OCI-LY7 (cell line): ENCODE data around the gene CKLF. TPM values are rescaled to one million over a fixed set of nuclear protein-coding genes. Genes with fewer than 3 reads are reported as not detected.

Experiments
- BruUV-seq: library from RNA; stranded (reverse); fragments of 400-500 nt; replicated peaks from 2 replicates; lab custom pipeline; 2021; lab: Mats Ljungman, UMichigan
- CTCF ChIA-PET: fragments of 300-600 bp; sonication (Branson Sonifier 250); formaldehyde crosslinking; loops from one replicate; lab custom pipeline; 2022; ENCODE audit warnings: antibody characterized with exemption; ENCODE audit not compliant: unreplicated experiment; lab: Charles Lee
- POLR2A ChIA-PET: fragments of 300-600 bp; sonication (Branson Sonifier 250); formaldehyde crosslinking; loops from one replicate; lab custom pipeline; 2022; ENCODE audit warnings: antibody characterized with exemption; lab: Charles Lee
- DNase-seq: peaks from one replicate; pipeline ENCODE4 v3.0.0-alpha.2; 2015; ENCODE audit warnings: low spot score
- H2AFZ ChIP-seq: fragments of 200-600 bp; sonication (generic), shearing (Covaris generic); 2 replicates; pipeline ENCODE4 v1.6.1; 2014; ENCODE audit warnings: mild to moderate bottlenecking, antibody characterized with exemption, low read length, moderate library complexity
- H3K27ac ChIP-seq: fragments of 200-600 bp; sonication (generic); 2 replicates; pipeline ENCODE4 v1.5.1; 2014; ENCODE audit warnings: mixed run types, low read depth, mild to moderate bottlenecking, moderate library complexity, low read length, inconsistent platforms; ENCODE audit not compliant: poor library complexity, severe bottlenecking
- H3K36me3 ChIP-seq: fragments of 200-600 bp; sonication (generic); 2 replicates; pipeline ENCODE4 v1.6.1; 2014; ENCODE audit warnings: mild to moderate bottlenecking, antibody characterized with exemption, low read length, moderate library complexity, mixed read lengths; ENCODE audit not compliant: insufficient read depth
- H3K4me1 ChIP-seq: fragments of 200-600 bp; sonication (generic); 2 replicates; pipeline ENCODE4 v1.5.1; 2014; ENCODE audit warnings: mild to moderate bottlenecking, low read length; ENCODE audit not compliant: insufficient read depth, poor library complexity, severe bottlenecking
- H3K4me2 ChIP-seq: fragments of 200-600 bp; sonication (generic); 2 replicates; pipeline ENCODE4 v1.6.1; 2014; ENCODE audit warnings: mild to moderate bottlenecking, low read length
- H3K4me3 ChIP-seq: fragments of 200-600 bp; sonication (generic); 2 replicates; pipeline ENCODE4 v1.5.1; 2014; ENCODE audit warnings: mild to moderate bottlenecking, low read depth, low read length; ENCODE audit not compliant: poor library complexity, severe bottlenecking
- H3K79me2 ChIP-seq: fragments of 200-600 bp; sonication (generic); 2 replicates; pipeline ENCODE4 v1.6.1; 2016; ENCODE audit warnings: low read depth, mild to moderate bottlenecking, low read length, moderate library complexity, mixed read lengths; ENCODE audit not compliant: insufficient read depth
- H3K9me2 ChIP-seq: fragments of 200-600 bp; sonication (generic); 2 replicates; pipeline ENCODE4 v1.6.1; 2016; ENCODE audit warnings: mild to moderate bottlenecking, low read length, mixed read lengths; ENCODE audit not compliant: insufficient read depth
- H3K9me3 ChIP-seq: fragments of 200-600 bp; sonication (generic); 2 replicates; pipeline ENCODE4 v1.6.1; 2014; ENCODE audit warnings: mild to moderate bottlenecking, mixed run types, low read length, mixed read lengths
- H4K20me1 ChIP-seq: fragments of 200-600 bp; sonication (generic); 2 replicates; pipeline ENCODE4 v1.6.1; 2014; ENCODE audit warnings: mild to moderate bottlenecking, antibody characterized with exemption, low read length, moderate library complexity, mixed read lengths; ENCODE audit not compliant: insufficient read depth
- EZH2phosphoT487 ChIP-seq: fragments of 200-600 bp; sonication (generic); IDR thresholded peaks from 2 replicates; pipeline ENCODE4 v1.6.1; 2018; ENCODE audit warnings: low read depth, borderline replicate concordance, mild to moderate bottlenecking, mixed run types, antibody characterized with exemption, low read length, moderate library complexity, mixed read lengths
- intact Hi-C: fragments of 100-400 bp; cut with micrococcal nuclease; formaldehyde crosslinking; loops from one replicate; pipeline ENCODE4 v1.10.0; 2022; ENCODE audit not compliant: unreplicated experiment
- total RNA-seq, 2 experiments: library from RNA; depleted of rRNA in 1 of 2; stranded (reverse); fragments of >200 nt in 1 of 2; shearing (Covaris generic) in 1 of 2; gene quantifications; 2 replicates each; pipeline ENCODE4 v1.2.3, GENCODE V29; 2014 to 2022
- TF ChIP-seq, protein P1 (sequence below): fragments of 200-600 bp; sonication (generic); conservative IDR thresholded peaks from 2 replicates; pipeline ENCODE4 v1.5.1; 2014; ENCODE audit warnings: mild to moderate bottlenecking, antibody characterized with exemption, low read length, moderate library complexity, mixed read lengths

CKLF gene
- total RNA-seq, 2 experiments from 2014 or later, result 56.6 to 98.7 TPM

DNA sequence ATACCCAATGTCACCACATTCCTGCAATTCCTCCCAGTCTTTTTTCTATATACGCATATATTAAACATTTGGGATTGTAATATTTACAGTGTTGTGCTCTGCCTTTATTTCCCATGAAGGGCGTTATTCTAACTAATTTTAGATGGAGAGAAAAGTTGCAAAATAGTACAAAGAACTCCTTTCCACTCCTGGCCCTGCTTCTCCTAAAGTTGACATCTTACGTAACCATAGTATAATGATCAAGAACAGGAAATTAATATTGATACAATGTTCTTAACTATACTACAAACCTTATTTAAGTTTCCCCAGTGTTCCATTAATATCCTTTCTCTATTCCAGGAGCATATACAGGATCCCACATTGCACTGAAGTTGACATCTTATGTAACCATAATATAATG, 48.8 kb upstream of the CKLF start:
- H3K4me2 ChIP-seq, result no peak overlapping the region
- no peaks in the 10 kb centered on the region for H4K20me1 ChIP-seq
- H3K4me1 ChIP-seq, result no peaks in the 10 kb centered on the region
- H3K9me2 ChIP-seq, result no peaks in the 10 kb centered on the region
- H3K4me3 ChIP-seq, result no peak overlapping the region
- BruUV-seq, result no TSS peak
- TF ChIP-seq, protein P1, sequence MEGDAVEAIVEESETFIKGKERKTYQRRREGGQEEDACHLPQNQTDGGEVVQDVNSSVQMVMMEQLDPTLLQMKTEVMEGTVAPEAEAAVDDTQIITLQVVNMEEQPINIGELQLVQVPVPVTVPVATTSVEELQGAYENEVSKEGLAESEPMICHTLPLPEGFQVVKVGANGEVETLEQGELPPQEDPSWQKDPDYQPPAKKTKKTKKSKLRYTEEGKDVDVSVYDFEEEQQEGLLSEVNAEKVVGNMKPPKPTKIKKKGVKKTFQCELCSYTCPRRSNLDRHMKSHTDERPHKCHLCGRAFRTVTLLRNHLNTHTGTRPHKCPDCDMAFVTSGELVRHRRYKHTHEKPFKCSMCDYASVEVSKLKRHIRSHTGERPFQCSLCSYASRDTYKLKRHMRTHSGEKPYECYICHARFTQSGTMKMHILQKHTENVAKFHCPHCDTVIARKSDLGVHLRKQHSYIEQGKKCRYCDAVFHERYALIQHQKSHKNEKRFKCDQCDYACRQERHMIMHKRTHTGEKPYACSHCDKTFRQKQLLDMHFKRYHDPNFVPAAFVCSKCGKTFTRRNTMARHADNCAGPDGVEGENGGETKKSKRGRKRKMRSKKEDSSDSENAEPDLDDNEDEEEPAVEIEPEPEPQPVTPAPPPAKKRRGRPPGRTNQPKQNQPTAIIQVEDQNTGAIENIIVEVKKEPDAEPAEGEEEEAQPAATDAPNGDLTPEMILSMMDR, result no peak
- no peak for TF ChIP-seq EZH2phosphoT487
- ChIA-PET CTCF (no interaction called here), POLR2A (no interaction called here)
- H3K79me2 ChIP-seq, result no peaks in the 10 kb centered on the region
- no peaks in the 10 kb centered on the region for H3K9me3 ChIP-seq
- no peak overlapping the region for H3K27ac ChIP-seq
- intact Hi-C loops, result no loop called here
- H3K36me3 ChIP-seq, result no peaks in the 10 kb centered on the region
- no peak for DNase-seq
- no peak overlapping the region for H2AFZ ChIP-seq

DNA sequence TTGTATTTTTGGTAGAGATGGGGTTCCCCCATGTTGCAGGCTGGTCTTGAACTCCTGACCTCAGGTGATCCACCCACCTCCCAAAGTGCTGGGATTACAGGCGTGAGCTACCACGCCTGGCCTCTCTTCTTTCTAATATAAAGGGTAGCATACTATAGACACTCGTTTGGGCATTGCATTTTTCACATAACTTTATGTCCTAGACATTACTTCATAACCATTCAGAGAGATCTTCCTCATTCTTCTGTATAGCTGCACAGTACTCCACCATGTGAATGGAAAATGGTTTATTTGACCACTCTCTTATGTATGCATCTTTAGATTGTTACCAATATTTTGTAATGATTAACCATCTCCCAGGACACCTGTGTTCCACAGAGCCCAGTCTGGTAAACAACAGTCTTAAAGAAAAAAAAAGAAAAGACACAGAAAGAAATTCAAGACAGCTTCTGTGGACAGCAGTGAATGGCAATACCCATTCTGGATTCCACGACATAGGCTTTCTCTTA, 44.6 kb upstream of the CKLF start:
- intact Hi-C loops, result no loop called here
- no peak overlapping the region for H3K27ac ChIP-seq
- CTCF ChIA-PET, result interaction anchor here (0.6 kb wide), 1 partner anchor 34 kb away, joined by 3 read pairs; no protein-coding TSS in a partner anchor
- TF ChIP-seq, protein P1, result no peak
- no peak for TF ChIP-seq EZH2phosphoT487
- no peak for DNase-seq
- H4K20me1 ChIP-seq, result no peaks in the 10 kb centered on the region
- H3K4me3 ChIP-seq, result no peak overlapping the region
- H3K9me2 ChIP-seq, result no peaks in the 10 kb centered on the region
- no TSS peak for BruUV-seq
- H3K36me3 ChIP-seq, result no peaks in the 10 kb centered on the region
- H2AFZ ChIP-seq, result no peak overlapping the region
- no peak overlapping the region for H3K4me2 ChIP-seq
- POLR2A ChIA-PET, result interaction anchor here (1.3 kb wide), 1 partner anchor 14 kb away, joined by 6 read pairs; no protein-coding TSS in a partner anchor
- H3K9me3 ChIP-seq, result no peaks in the 10 kb centered on the region
- H3K4me1 ChIP-seq, result no peaks in the 10 kb centered on the region
- H3K79me2 ChIP-seq, result no peaks in the 10 kb centered on the region

DNA sequence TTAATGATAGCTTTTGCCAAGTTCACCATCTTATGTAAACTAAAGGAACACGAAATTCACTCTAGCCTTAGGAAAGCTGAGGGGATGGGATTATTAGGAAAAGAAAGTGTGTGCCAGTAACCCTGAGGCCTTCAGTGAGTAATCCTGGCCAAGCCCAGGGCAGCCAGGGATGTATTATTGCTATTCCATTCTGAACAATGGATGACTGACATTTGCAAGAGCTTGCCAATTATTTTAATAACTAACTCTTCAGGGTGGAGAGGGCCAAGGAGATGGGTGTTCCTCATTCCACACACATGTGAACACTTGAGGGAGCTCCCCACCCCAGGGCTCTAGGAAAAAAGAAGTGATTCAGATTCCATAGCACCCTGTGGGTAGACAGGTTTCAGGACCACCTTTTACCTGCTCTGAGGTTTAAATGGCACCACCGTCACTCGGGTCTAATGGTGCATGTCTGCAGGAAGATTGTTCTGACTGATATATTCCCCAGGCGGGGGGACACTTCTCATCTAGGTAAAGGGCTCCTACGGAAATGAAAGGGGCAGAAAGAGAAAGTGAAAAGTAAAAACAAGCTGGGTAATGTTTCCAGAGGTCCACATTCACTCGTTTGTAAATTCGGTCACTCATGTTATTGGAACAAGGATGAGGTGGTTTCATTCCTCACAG, 44.0 kb upstream of the CKLF start:
- H3K36me3 ChIP-seq, result no peaks in the 10 kb centered on the region
- no peaks in the 10 kb centered on the region for H3K9me3 ChIP-seq
- H3K4me3 ChIP-seq, result no peak overlapping the region
- ChIA-PET POLR2A (interaction anchor here (0.6 to 1.3 kb wide), 2 partner anchors 14 to 1783 kb away, joined by 4 to 6 read pairs; no protein-coding TSS in a partner anchor), CTCF (no interaction called here)
- H3K79me2 ChIP-seq, result no peaks in the 10 kb centered on the region
- no peak overlapping the region for H3K27ac ChIP-seq
- DNase-seq, result no peak
- H3K9me2 ChIP-seq, result no peaks in the 10 kb centered on the region
- intact Hi-C loops, result no loop called here
- H3K4me2 ChIP-seq, result no peak overlapping the region
- H4K20me1 ChIP-seq, result no peaks in the 10 kb centered on the region
- H2AFZ ChIP-seq, result no peak overlapping the region
- no peaks in the 10 kb centered on the region for H3K4me1 ChIP-seq
- no TSS peak for BruUV-seq
- TF ChIP-seq, protein P1, result no peak
- TF ChIP-seq EZH2phosphoT487, result no peak
